K562 (cell line): ENCODE results near the gene XKR3. TPM values are rescaled to one million over a fixed set of nuclear protein-coding genes. Genes with fewer than 3 reads are reported as not detected.
"Not testable (repeated sequence)": the region's sequence is repeated elsewhere in the genome, so short reads cannot be mapped to it uniquely, and the experiment has no call there.

Experiments
- ATAC-seq: fragments of 200-7000 bp; cut with Tn5 transposase; 3 replicates; pipeline ENCODE4 v1.9.1; 2020; ENCODE audit warnings: moderate library complexity
- BruUV-seq: library from RNA; stranded (reverse); fragments of 400-500 nt; replicated peaks from 2 replicates; lab custom pipeline; 2021; lab: Mats Ljungman, UMichigan
- CTCF ChIA-PET: fragments of 300-600 bp; formaldehyde crosslinking; extraction: SDS; loops from one replicate; lab custom pipeline; 2021; ENCODE audit warnings: low intra/inter-chr PET ratio; lab: Yijun Ruan, JAX
- POLR2A ChIA-PET: fragments of 300-600, 350-650 bp; sonication (Branson Sonifier 250); formaldehyde crosslinking; extraction: SDS; loops from one replicate; lab custom pipeline; 2021; ENCODE audit warnings: antibody characterized with exemption, inconsistent platforms; lab: Yijun Ruan, JAX
- DNase-seq, 4 experiments: peaks; one replicate each; pipeline versions ENCODE4 v3.0.0 to v3.0.0-alpha.2; 2011 to 2018; ENCODE audit warnings: low spot score in 3 of 4, mixed read lengths in 3 of 4; ENCODE audit errors: extremely low read depth in 1 of 4
- FAIRE-seq: peaks from 2 replicates; lab custom pipeline; 2011; peaks lifted over from hg19 to GRCh38; lab: Jason Lieb, UNC
- H2AFZ ChIP-seq: 2 replicates; pipeline ENCODE4 v1.6.0; 2011; ENCODE audit warnings: low read depth, low read length, control low read depth, inconsistent platforms
- H3K27ac ChIP-seq: fragments of 200-600 bp; 3 replicates; pipeline ENCODE4 v1.8.0; 2011; ENCODE audit warnings: low read depth, mild to moderate bottlenecking, control low read depth, inconsistent platforms, low read length, moderate library complexity, mixed read lengths; ENCODE audit errors: extremely low read depth
- H3K27me3 ChIP-seq, 2 experiments: fragments of 300-600 bp in 1 of 2; 2 replicates in 1 of 2; 3 replicates in 1 of 2; pipeline versions ENCODE4 v1.6.0 to v1.8.0; 2011; ENCODE audit warnings: inconsistent platforms in 2 of 2, low read length in 2 of 2, mild to moderate bottlenecking in 1 of 2, mixed read lengths in 1 of 2, moderate library complexity in 1 of 2; ENCODE audit not compliant: control insufficient read depth in 2 of 2, insufficient read depth in 2 of 2
- H3K36me3 ChIP-seq: fragments of 300-600 bp; 3 replicates; pipeline ENCODE4 v1.8.0; 2011; ENCODE audit warnings: mild to moderate bottlenecking, low read length, inconsistent platforms; ENCODE audit not compliant: control insufficient read depth, insufficient read depth
- H3K4me1 ChIP-seq, 2 experiments: fragments of 200-600 bp in 1 of 2; replicated peaks in 1 of 2; 2 replicates in 1 of 2; 3 replicates in 1 of 2; pipeline versions ENCODE4 v1.5.1 to v1.8.0; 2011; ENCODE audit warnings: inconsistent platforms in 2 of 2, low read length in 2 of 2, mild to moderate bottlenecking in 1 of 2, mixed read lengths in 1 of 2, moderate library complexity in 1 of 2; ENCODE audit not compliant: control insufficient read depth in 2 of 2, insufficient read depth in 2 of 2
- H3K4me2 ChIP-seq: 2 replicates; pipeline ENCODE4 v1.6.1; 2011; ENCODE audit warnings: low read length, control low read depth, inconsistent platforms, mixed read lengths; ENCODE audit not compliant: insufficient read depth
- H3K4me3 ChIP-seq: fragments of 200-600 bp; sonication (generic), shearing (Covaris generic); 2 replicates; pipeline ENCODE4 v1.5.1; 2016; ENCODE audit warnings: control low read depth, inconsistent platforms
- H3K79me2 ChIP-seq: fragments of 200-600 bp; 3 replicates; pipeline ENCODE4 v1.8.0; 2011; ENCODE audit warnings: low read length, inconsistent platforms; ENCODE audit not compliant: control insufficient read depth, insufficient read depth
- H3K9ac ChIP-seq, 2 experiments: 2 replicates each; pipeline versions ENCODE4 v1.6.0 to v1.6.1; 2011; ENCODE audit warnings: low read depth in 2 of 2, low read length in 2 of 2, control low read depth in 1 of 2, inconsistent platforms in 1 of 2, mild to moderate bottlenecking in 1 of 2, mixed read lengths in 1 of 2; ENCODE audit not compliant: insufficient read depth in 1 of 2
- H3K9me1 ChIP-seq: one replicate; pipeline ENCODE4 v1.6.0; 2011; ENCODE audit warnings: inconsistent platforms, mild to moderate bottlenecking, low read length, moderate library complexity; ENCODE audit not compliant: control insufficient read depth, insufficient read depth
- H3K9me3 ChIP-seq: replicated peaks from 2 replicates; pipeline ENCODE4 v1.5.1; 2011; ENCODE audit warnings: low read depth, low read length, inconsistent platforms; ENCODE audit not compliant: control insufficient read depth, insufficient read depth
- H4K20me1 ChIP-seq: replicated peaks from 2 replicates; pipeline ENCODE4 v1.6.1; 2011; ENCODE audit warnings: low read length, inconsistent platforms, mixed read lengths; ENCODE audit not compliant: control insufficient read depth, insufficient read depth
- ARID2 ChIP-seq: fragments of 450-650 bp; IDR thresholded peaks from 2 replicates; pipeline ENCODE4 v1.6.1; 2017; ENCODE audit warnings: antibody characterized with exemption, mild to moderate bottlenecking
- ZNF717 ChIP-seq: fragments of 250-450 bp; sonication (Bioruptor Pico); IDR thresholded peaks from 2 replicates; pipeline ENCODE4 v1.5.0; 2021
- WGBS: fragments of 100-300 bp; shearing (Covaris generic); methylation state at CpG from one replicate; pipeline ENCODE4 v1.1.6; 2016; ENCODE audit warnings: low coverage, mixed read lengths; ENCODE audit not compliant: insufficient coverage; ENCODE audit errors: missing lambda C conversion rate; 5-methylcytosine and 5-hydroxymethylcytosine counted together
- in situ Hi-C: fragments of 300-500 bp; cut with MboI; formaldehyde crosslinking; loops from 4 replicates; pipeline ENCODE4 v1.15.0; 2018; ENCODE audit warnings: inconsistent platforms, mixed read lengths
- intact Hi-C: fragments of 100-400 bp; cut with micrococcal nuclease; formaldehyde crosslinking; loops from 2 replicates; pipeline ENCODE4 v1.14.2; 2022
- polyA plus RNA-seq, 8 experiments: library from polyadenylated mRNA; depleted of rRNA in 4 of 8; stranded (reverse) in 5 of 8; unstranded in 3 of 8; fragments of >200 nt; fragmentation: Nextera tagmentation in 2 of 8; fragmentation: Illumina TruSeq in 1 of 8; extraction: Ambion mirVana in 2 of 8; extraction: Trizol in 1 of 8; gene quantifications; 2 replicates each; pipeline versions ENCODE4 v1.2.1 to v1.2.3, GENCODE V29; 2011 to 2014; ENCODE audit warnings: inconsistent platforms in 1 of 8, missing spikeins in 1 of 8
- total RNA-seq, 7 experiments: library from RNA; depleted of rRNA in 6 of 7; stranded (reverse); fragments of >200 nt in 6 of 7; fragmentation: Illumina TruSeq in 2 of 7; extraction: Trizol in 2 of 7; gene quantifications; 2 replicates each; pipeline versions ENCODE4 v1.2.1 to v1.2.3, GENCODE V29; 2011 to 2021; ENCODE audit warnings: low replicate concordance in 1 of 7
- TF ChIP-seq, protein P1 (sequence below), 2 experiments: fragments of 450-650 bp in 1 of 2; sonication (generic) in 1 of 2; formaldehyde crosslinking in 1 of 2; IDR thresholded peaks in 1 of 2; conservative IDR thresholded peaks in 1 of 2; 2 replicates each; pipeline versions ENCODE4 v1.6.1 to v1.8.1; 2016 to 2023; ENCODE audit warnings: mild to moderate bottlenecking in 2 of 2, moderate library complexity in 2 of 2, inconsistent platforms in 1 of 2, missing genetic modification reagents in 1 of 2

XKR3 gene
- total and polyA plus RNA-seq, 9 of the 15 experiments (the other 6 are each of a cell fraction or from before 2014, with no cell fraction given): 3.5 to 11.5 (median 7.1) TPM

DNA sequence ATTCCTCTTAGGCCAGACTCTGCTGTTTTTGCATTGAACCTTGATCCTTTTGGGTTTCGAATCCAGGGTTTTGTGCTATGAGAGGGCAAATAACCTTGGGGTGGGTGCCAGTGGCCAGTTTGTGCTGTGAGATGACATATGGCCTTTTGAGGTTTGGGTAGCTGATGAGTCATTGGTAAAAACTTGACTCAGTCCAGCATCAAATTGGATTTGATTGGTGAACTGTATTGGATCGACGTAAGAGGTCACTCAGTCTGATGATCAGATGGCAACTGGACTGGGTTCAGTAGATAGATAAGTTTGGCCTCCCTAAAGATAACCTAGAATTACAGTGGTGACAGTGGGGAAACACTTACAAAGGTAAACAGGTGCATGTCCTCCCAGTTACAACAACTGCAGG lies 41.0 kb upstream of the XKR3 start:
- no peak for FAIRE-seq

GRCh38 chr22:16856851-16857250 lies 31.6 kb upstream of the XKR3 start:
- H3K9me3 ChIP-seq, intact Hi-C loops, DNase-seq, H3K4me3 ChIP-seq, H3K79me2 ChIP-seq, H4K20me1 ChIP-seq, H3K27me3 ChIP-seq, H3K4me2 ChIP-seq, H2AFZ ChIP-seq, ATAC-seq, BruUV-seq, in situ Hi-C loops, FAIRE-seq, H3K4me1 ChIP-seq, H3K9me1 ChIP-seq, H3K27ac ChIP-seq, H3K9ac ChIP-seq, H3K36me3 ChIP-seq, CTCF ChIA-PET, POLR2A ChIA-PET: not testable (repeated sequence)
- 2% methylated on average over 9 of the region's 9 CpGs for WGBS

More for the DNA sequence above, 41.0 kb upstream of the XKR3 start:
- Histone ChIP-seq H3K4me3 (no peak overlapping the region), H3K9ac (no peak overlapping the region), H3K27ac (no peak overlapping the region), H3K36me3 (no peaks in the 10 kb centered on the region), H3K27me3 (no peaks in the 10 kb centered on the region), H3K9me3 (no peaks in the 10 kb centered on the region), H3K79me2 (no peaks in the 10 kb centered on the region), H4K20me1 (no peaks in the 10 kb centered on the region), H3K4me2 (no peak overlapping the region), H3K9me1 (no peaks in the 10 kb centered on the region), H2AFZ (no peak overlapping the region), H3K4me1 (no peaks in the 10 kb centered on the region)
- in situ Hi-C loops: no loop called here
- WGBS: 0% methylated on average over 3 of the region's 3 CpGs
- ChIA-PET POLR2A (no interaction called here), CTCF (no interaction called here)
- intact Hi-C loops: no loop called here
- DNase-seq (no peak), ATAC-seq (no peak)
- BruUV-seq: no TSS peak
- TF ChIP-seq ARID2 (no peak), ZNF717 (no peak)
- TF ChIP-seq, protein P1, sequence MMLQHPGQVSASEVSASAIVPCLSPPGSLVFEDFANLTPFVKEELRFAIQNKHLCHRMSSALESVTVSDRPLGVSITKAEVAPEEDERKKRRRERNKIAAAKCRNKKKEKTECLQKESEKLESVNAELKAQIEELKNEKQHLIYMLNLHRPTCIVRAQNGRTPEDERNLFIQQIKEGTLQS (IDR thresholded peaks at IDR 0.05): no peak
- TF ChIP-seq, protein P1 (CRISPR knock-in tag; conservative IDR thresholded peaks at IDR 0.05): no peak
